HG02759 (cell line): ENCODE results near the gene OTOP3.
"Not testable (repeated sequence)": the region's sequence is repeated elsewhere in the genome, so short reads cannot be mapped to it uniquely, and the experiment has no call there.

Experiments
- ATAC-seq: cut with Tn5 transposase; IDR thresholded peaks from one replicate; pipeline ENCODE4 v1.9.1; 2021; ENCODE audit warnings: mild to moderate bottlenecking, moderate library complexity; ENCODE audit not compliant: unreplicated experiment

OTOP3 gene

GRCh38 chr17:74957935-74958740 lies 22.4 kb downstream of the OTOP3 start:
- no peak for ATAC-seq

DNA sequence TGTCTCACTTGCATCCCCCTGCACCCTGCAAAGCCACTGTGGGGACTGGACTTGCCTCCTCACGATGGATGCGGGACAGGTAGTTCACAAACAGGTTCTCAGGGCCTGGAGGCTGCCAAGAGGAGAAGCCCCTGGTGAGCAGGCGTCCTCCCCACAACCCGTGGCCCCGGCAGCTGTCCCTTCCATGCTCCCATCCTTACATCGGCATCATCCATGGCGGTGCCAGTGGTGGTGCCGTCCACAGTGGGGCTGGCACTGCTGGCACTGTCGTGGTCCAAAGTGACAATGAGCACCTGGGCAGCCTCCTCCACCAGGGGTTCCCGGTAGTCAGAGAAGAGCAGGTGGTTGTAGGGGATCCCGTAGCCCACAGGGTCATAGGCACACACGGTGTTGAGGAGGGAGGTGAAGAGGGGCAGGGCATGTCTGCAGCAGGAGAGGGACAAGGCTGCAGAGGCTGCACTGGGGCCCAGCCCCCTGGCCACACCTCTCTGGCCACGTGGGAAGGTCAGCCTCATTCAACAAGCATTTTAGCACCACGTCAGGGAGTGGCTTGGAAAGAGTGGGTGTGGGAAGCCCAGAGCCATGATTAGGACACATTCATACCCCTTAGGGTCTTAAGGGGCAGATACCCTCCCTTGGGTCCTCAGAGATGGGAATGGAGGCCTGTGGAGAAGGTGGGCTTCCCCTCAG lies 24.3 kb downstream of the OTOP3 start:
- no peak for ATAC-seq

GRCh38 chr17:74960570-74961342 lies 25.1 kb downstream of the OTOP3 start:
- ATAC-seq: no peak

GRCh38 chr17:74961657-74962350 lies 26.1 kb downstream of the OTOP3 start:
- no peak for ATAC-seq

DNA sequence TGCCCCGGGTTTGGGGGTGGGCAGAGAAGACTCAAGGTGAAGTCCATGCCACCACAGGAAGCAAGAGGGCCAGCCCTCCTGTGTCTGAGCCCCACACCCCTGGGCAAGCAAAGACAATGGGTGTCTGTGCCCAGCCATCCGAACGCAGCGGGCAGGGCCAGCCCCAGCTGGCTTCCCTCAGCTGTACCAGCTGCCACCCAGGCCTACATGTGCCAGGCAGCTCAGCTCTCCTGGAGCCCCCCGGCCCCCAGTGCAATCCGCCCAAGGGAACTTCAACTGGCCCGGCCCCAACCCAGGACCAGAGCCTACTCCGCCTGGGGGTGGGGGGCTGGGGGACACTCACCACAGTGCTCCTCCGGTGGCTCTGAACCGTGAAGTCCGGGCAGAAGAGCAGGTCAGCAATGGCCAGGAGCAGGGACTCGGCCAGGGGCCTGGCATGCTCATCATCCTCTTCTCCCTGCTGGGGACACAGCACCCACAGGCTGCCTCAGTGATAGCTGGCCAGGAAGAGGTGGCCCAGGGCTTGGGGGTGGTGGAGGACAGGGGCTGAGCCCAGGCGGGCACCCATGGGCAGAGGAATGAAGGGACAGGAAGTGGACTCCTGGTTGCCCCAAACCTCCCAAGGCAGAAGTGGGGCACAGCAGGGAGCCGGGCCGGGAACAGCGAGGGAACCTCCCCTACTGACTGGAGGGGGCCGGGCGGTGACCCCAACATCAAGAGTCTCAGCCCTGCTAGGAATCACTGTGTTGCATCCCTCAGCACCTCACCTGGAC lies 27.1 kb downstream of the OTOP3 start:
- ATAC-seq: no peak

DNA sequence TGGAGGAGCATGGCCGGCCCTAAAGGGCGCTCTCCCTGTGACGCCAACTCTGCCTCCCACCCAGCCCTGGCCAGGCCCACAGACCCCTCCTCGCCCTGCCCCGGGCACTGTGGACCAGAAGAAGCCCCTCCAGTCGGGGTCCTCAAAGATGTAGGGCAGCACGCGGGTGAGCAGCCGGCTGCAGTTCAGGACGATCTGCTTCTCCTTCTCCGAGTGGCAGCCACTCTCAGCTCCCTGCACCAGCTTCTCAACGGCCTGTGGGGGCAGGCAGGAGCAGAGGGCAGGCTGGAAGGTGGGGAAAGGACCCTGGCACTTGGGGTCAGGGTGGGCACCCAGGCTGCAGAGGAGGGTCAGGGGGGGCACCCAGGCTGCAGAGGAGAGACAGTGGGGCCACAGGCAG lies 28.0 kb downstream of the OTOP3 start:
- no peak for ATAC-seq

GRCh38 chr17:74964246-74964761 lies 28.6 kb downstream of the OTOP3 start:
- no peak for ATAC-seq

GRCh38 chr17:74964988-74965622 lies 29.4 kb downstream of the OTOP3 start:
- ATAC-seq: no peak

GRCh38 chr17:74968361-74968780 lies 32.7 kb downstream of the OTOP3 start:
- ATAC-seq: no peak

GRCh38 chr17:74969501-74969900 lies 33.8 kb downstream of the OTOP3 start:
- not testable (repeated sequence) for ATAC-seq

- no peak for ATAC-seq
These were observed 34.7 kb downstream of the OTOP3 start for GRCh38 chr17:74970395-74970794.

DNA sequence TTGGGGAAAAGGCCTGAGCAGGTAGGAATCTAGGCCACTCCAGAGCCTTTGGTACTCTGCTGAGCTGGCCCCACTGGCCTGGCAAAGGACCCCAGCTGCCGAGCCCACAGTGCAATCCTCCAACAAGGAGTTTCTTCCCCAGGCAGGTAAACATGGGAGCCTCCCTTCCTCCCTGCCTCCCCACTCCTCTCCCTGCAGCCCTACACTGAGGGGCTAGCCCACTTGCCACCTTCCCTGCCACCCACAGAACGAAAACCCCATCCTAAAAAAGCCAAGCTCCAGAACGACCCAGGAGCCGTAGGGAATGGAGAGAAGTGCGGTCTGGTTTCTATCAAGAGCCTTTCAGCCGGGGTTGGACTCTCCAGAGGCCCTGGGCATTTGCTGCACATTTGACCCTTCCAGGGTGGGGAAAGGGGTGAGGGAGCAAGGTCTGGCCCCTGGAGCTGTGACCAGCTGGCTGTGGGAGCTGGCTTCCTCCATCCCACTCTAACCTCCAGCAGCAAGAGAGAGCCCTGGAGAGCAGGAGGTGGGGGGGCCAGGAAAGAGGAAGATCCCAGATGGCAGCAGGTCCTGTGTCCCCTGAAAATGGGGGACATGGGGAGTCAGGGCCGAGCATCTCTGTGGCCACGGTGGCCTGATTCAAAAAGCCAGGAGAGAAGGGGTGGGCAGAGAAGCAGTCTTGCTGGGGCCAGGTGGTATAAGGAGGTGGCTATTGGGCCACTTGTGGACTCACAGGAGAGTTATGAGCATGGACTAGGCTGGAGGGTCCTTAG lies 35.6 kb downstream of the OTOP3 start:
- no peak for ATAC-seq

DNA sequence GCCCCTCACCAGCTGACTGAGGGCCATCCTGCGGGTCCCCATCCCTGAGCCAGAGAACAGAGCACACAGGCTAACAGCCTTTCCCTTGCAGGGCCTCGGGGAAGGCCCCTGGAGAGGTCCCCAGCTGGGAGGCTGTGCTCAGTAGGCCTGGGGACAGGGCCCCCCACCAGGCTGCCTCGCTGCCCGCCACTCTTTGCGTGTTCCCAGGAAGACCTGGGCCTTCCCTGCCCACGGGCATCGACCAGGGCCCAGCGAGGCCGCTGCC lies 36.1 kb downstream of the OTOP3 start:
- no peak for ATAC-seq

DNA sequence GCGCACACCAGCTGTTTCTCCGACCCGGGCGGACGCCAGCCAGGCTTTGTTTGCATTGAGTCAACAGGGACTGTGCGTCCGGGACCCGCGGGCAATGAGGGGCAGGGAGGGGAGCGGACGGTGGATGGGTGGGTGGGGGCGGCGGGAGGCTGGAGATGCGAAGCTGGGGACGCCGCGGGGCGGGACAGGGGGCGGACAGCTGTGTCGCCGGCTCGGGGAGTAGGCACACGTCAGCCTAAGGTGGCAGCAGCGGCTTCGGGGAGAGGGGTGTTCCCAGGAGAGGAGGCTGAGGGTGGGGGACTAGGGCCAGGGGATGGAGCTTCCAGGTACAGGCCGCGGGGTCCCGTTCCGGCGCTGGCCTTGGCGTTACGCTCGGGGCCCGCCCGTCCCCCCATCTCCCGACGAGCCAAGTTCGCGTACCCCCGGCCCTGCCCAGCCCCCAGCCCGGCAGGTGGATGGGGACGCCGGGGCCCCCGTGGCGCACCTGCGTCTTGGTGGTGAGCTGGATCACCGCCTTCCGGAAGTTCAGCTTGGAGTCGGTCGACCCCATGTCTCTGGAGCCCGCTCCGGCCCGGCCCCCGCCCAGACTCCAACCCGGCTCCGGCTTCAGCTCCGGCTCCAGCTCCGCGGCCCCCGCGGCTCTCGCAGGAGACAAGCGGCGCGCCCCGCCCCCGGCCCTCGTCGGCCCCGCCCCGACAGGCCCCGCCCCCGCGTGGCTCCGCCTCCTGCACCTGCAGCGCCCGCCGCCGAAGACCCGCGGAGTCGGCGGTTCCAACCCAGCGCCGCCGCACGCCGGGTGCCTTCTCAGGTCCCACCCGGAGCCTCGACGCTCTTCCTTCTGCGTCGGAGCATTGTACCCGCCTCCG lies 36.6 kb downstream of the OTOP3 start, which contains the start of gene HID1:
Gene HID1, minus strand, starts transcription at position 653 of the 866 bp plus-strand sequence. Its CDS starts 103 bp downstream, at position 550.
- ATAC-seq: no peak

GRCh38 chr17:74972973-74973328 lies 37.3 kb downstream of the OTOP3 start:
- no peak for ATAC-seq

GRCh38 chr17:74975943-74976342 lies 40.2 kb downstream of the OTOP3 start:
- ATAC-seq: no peak

DNA sequence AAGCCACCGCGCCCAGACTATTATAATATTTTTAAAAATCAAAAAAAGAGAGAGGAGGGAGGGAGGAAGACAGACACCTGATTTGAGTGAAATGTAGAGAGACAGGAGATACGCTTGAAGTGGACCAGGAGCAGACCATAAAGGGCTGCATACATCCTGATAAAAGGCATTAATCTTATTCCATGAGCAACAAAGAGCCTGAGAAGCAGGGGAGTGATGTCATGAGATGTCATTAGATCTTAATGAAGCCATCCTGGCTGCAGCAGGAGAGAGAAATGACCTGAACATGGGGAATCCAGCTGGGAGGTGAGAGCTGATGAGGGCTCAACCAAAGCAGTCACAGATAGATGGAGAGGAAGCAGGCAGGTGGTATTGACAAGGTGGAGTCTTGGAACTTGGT lies 42.1 kb downstream of the OTOP3 start:
- no peak for ATAC-seq

GRCh38 chr17:74978240-74978639 lies 42.5 kb downstream of the OTOP3 start:
- ATAC-seq: no peak
